NCI-H510A treated with DMSO at 0.1 percent for 48 hours (cell line): Measurements from ENCODE around the gene GJA1.
"Not testable (repeated sequence)": the region's sequence is repeated elsewhere in the genome, so short reads cannot be mapped to it uniquely, and the experiment has no call there.

Experiments used
- DNase-seq: peaks from one replicate; lab custom pipeline; 2025; lab: John Stamatoyannopoulos, UW

The GJA1 gene

GRCh38 chr6:121435444-121436069 is at the start of gene GJA1:
GJA1 (plus strand) TSS chr6:121435646; CDS start chr6:121446848, 11,202 bp downstream.
- no peak for DNase-seq

- not testable (repeated sequence) for DNase-seq
Measured at GRCh38 chr6:121386551-121386950, 48.9 kb upstream of the GJA1 start.

- DNase-seq = no peak
Measured at GRCh38 chr6:121389419-121389818, 46.0 kb upstream of the GJA1 start.

- DNase-seq = no peak
Measured at GRCh38 chr6:121393731-121394505, 41.5 kb upstream of the GJA1 start.

- no peak for DNase-seq
Measured at GRCh38 chr6:121395736-121396135, 39.7 kb upstream of the GJA1 start.

- DNase-seq = not testable (repeated sequence)
Measured at GRCh38 chr6:121397188-121397587, 38.3 kb upstream of the GJA1 start.

- DNase-seq = no peak
Measured at GRCh38 chr6:121398127-121398526, 37.3 kb upstream of the GJA1 start.

- no peak for DNase-seq
Measured at GRCh38 chr6:121399966-121400365, 35.5 kb upstream of the GJA1 start.

GRCh38 chr6:121403964-121404363 is 31.5 kb upstream of the GJA1 start:
- no peak for DNase-seq

GRCh38 chr6:121405306-121405705 is 30.1 kb upstream of the GJA1 start:
- no peak for DNase-seq

- no peak for DNase-seq
Measured at GRCh38 chr6:121408321-121408720, 27.1 kb upstream of the GJA1 start.

- DNase-seq = no peak
Measured at GRCh38 chr6:121413879-121414278, 21.6 kb upstream of the GJA1 start.

GRCh38 chr6:121418346-121418745 is 17.1 kb upstream of the GJA1 start:
- no peak for DNase-seq

- no peak for DNase-seq
Measured at GRCh38 chr6:121426686-121427085, 8.8 kb upstream of the GJA1 start.

GRCh38 chr6:121428872-121429756 is 6.3 kb upstream of the GJA1 start:
- DNase-seq = no peak

- DNase-seq = no peak
Measured at GRCh38 chr6:121430514-121431460, 4.7 kb upstream of the GJA1 start.

- DNase-seq = not testable (repeated sequence)
Measured at GRCh38 chr6:121431776-121432175, 3.7 kb upstream of the GJA1 start.

GRCh38 chr6:121434037-121434770 is 1.2 kb upstream of the GJA1 start:
- DNase-seq = no peak

- DNase-seq = no peak
Measured at GRCh38 chr6:121436274-121436857, 920 bp downstream of the GJA1 start.
